ENCODE data around the gene MGLL.

The MGLL gene

DNA sequence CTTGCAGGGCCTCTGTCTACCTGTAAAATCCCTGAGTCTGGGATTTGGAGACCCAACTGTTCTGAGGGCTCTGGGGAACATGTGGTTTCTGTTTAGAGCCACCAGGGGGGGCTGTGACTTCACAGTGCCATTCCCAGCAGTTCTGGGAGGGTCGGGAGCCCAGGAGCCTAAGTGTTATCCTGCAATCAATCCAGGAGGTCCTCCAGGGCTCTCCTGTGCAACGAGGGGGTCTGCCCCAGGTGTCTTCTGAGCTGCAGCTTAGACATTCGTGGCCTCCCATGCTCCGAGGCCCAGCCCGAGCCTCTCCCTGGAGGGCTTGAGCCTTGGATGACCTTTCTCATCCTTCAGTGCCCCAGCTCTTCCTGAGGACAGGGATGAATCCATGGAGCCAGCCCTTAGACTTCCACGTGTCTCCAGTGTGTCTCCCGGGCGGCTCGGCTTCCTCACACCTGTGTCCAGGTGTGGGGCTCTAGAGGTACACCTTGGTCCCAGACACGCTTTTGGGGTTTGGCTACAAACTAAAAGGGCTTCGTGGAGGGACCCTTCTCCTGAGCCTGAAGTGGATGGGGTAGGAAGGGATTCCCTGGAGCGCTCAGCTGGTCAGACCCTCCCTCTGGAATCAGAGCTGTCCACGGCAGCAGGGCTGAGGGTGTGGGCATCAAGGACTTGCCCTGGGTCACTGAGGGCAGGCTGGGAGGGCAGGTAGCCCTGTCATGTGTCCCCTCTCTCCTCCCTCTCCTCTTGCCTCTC, 169.9 kb downstream of the MGLL start:
- no peak for DNase-seq (ENCODE audit: low read depth)

DNA sequence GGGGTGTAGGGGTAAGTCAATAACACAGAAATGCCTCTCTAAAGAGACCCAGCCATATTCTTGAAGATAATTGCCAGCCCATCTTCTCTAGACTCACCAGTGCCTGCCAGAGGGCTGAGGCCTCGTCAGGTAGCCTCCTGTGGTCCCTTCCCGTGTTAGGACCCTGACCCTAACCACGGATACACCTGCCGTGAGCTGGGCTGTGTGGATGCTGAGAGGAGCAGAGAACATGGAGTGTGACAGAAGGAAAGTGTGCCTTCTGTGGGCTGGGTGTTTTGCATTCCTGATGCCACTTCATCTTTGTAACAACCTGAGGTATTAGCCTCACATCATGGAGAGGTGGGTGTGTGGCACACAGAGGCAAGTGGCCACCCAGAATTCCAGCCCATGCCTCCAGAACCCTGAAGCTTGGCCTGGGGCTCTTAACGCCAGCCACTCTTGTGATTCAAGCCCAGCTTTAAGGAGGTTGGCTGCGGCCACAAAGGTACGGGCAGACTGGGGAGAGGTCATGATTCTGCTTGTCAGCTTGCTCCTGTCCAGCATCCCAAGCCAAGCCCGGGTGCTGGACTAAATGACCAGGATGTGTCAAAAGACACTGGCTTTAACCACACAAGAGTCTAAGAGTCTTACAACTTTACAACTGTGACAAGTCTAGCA, 170.7 kb downstream of the MGLL start:
- DNase-seq (ENCODE audit: low read depth), result no peak

DNA sequence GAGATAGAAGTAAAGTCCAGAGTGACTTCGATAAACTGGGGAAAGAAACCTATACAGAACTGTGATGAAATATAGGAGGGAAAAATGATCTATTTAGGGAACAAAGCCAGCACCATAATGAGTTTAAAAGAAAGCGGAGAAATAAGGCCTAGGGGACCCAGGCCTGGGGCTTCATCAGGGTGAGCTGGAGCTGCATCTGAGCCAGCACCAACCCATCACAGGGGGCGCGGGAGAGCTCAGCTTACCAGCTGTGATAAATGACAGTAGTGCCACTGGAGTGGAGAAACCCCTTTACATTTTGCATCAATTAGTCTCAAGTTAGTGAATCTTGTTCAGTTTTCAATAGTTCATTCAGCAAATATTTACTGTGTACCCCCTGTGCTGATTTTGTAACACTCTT, 172.1 kb downstream of the MGLL start:
- DNase-seq (ENCODE audit: low read depth), result no peak

- DNase-seq (ENCODE audit: low read depth), result no peak
Observed at GRCh38 chr3:127647845-127648204, 174.5 kb downstream of the MGLL start.

GRCh38 chr3:127647166-127647844, 175.0 kb downstream of the MGLL start:
- no peak for DNase-seq (ENCODE audit: low read depth)

DNA sequence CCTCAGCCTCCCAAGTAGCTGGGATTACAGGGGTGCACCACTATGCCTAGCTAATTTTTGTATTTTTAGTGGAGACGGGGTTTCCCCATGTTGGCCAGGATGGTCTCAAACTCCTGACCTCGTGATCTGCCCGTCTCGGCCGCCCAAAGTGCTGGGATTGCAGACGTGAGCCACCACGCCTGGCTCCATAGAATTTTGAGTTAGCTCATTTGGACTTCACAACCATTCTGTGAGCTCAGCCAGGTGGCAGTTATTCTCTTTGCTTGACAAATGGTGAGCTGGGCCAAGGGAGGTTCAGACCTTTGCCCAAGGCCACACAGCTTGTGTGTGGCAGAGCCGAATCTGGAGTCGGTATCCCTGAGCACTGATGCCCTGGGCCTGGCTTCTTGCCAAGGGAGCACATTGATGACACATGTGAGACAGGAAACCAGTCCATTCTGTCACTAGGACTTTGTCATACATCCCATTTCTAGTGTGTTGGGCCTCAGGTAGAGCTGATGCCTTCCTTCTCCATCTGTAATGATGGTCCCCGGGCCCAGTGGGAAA, 175.7 kb downstream of the MGLL start:
- no peak for DNase-seq (ENCODE audit: low read depth)

DNA sequence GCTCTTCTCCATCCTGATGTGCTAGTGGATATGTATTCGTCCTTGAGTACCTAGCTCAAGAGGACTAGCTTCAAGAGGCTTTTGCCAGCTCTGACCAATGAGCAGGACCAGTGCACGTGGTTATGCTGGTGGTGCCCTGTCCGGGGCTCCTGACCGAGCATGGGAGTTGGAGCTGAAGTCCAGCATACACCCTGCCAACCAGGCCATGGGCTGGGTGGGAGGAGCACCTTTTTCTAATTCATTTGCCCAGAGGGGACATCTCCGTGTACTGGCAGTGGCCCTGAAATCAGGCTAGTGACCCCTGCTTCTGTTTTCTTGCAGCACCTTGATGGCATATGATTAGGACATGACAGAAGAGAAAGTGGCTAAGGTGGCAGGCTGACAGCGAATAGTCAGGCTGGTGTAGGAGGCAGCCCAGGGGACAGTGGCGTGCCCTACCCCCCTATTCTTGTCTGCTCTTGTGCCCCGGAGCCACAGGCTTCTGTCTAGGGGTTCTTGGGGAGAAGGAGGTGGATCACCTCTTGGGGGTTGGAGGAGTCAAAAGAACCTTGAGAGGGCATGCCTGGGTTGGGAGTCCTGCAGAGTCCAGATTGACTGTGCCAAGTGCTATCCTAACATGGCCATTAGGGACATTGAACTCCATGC, 176.8 kb downstream of the MGLL start:
- no peak for DNase-seq (ENCODE audit: low read depth)

DNA sequence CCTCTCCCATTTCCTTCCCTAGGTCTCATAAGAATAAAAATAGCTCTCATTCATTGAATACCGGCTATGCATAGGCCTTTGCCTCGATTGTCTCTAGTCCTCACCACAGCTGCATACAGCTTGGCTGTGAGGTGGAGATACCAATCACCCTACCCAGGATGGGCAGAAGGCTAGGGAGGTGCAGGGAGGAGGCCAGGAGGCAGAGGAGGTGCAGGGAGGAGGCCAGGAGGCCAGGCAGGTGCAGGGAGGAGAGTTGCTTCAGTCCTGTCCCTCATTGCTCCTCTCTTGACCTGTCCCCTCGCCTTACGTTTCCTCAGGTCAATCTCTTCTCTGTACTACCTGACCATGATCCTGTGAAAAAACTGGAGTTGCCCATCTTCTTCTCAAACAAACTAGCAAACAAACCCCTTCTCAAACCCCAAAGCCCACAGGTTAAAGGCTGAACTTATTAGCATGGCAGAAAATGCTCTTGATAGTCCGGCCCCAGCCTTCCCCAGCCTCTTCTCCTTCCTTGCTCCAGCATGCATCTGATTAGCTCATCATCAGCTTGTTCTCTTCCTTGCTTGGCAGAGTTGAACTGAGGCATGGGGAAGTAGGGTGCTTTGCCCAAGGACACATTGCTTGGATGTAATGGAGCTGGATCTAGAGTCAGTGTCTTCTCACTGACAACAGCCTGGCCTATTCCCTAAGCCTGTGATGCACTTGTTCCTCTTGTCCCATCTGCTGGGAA, 177.5 kb downstream of the MGLL start:
- no peak for DNase-seq (ENCODE audit: low read depth)

DNA sequence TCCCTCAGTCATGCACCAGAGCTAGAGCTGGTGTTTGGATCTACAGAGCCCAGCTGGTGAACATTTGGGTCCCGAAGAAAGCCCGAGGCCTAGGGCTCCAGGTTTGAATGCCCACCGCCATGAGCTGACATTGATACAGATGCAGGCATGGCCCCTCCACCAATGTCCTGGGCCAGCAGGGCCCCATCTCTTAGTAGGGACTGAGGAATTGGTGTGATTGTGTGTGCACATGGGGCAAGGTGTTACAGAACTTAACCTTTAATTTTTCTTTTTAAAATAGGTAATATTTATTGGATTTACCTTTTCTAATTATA, 182.3 kb downstream of the MGLL start:
- DNase-seq (ENCODE audit: low read depth), result no peak

- no peak for DNase-seq (ENCODE audit: low read depth)
Observed at GRCh38 chr3:127639173-127640041, 182.9 kb downstream of the MGLL start.

Measured in HS-27A (cell line).